ENCODE measurements around the gene ADARB1.

Gene ADARB1

GRCh38 chr21:45161038-45161945, 86.9 kb downstream of the ADARB1 start:
- H3K9ac ChIP-seq = no peak overlapping the region

DNA sequence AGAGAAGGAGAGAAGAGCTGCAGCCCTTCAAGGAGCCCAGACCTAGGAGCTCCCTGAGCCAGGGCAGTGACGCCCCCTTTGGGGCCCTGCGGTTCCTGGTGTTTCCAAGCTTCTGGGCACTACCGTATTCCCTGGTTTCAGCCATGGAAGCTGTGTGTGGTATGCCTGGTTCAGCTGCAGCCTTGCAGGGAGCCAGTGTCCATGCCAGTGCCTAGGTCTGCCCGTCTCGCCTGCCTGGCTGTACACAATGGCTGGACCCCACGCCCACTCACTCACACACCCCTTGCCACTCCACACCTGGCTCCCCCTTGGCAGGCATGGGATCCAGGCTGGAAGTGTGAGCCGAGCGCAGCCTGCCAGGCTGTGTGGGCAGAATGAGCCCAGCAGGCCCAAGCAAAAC, 87.7 kb downstream of the ADARB1 start:
- no peak overlapping the region for H3K4me2 ChIP-seq (ENCODE audit: low read length)
- no peaks in the 10 kb centered on the region for H3K9me3 ChIP-seq (ENCODE audit: control insufficient read depth, low read length)
- H3K4me1 ChIP-seq = no peaks in the 10 kb centered on the region
- no peak overlapping the region for H3K27ac ChIP-seq
- H3K27me3 ChIP-seq (ENCODE audit: control insufficient read depth, insufficient read depth, low read length) = no peaks in the 10 kb centered on the region
- H3K4me3 ChIP-seq (ENCODE audit: low read depth, low read length) = no peak overlapping the region
- H2AFZ ChIP-seq = no peak overlapping the region
- no peaks in the 10 kb centered on the region for H3K79me2 ChIP-seq
- H3K9ac ChIP-seq = no peak overlapping the region
- H3K36me3 ChIP-seq (ENCODE audit: control insufficient read depth, insufficient read depth, low read length) = no peaks in the 10 kb centered on the region
- TF ChIP-seq, protein P1, sequence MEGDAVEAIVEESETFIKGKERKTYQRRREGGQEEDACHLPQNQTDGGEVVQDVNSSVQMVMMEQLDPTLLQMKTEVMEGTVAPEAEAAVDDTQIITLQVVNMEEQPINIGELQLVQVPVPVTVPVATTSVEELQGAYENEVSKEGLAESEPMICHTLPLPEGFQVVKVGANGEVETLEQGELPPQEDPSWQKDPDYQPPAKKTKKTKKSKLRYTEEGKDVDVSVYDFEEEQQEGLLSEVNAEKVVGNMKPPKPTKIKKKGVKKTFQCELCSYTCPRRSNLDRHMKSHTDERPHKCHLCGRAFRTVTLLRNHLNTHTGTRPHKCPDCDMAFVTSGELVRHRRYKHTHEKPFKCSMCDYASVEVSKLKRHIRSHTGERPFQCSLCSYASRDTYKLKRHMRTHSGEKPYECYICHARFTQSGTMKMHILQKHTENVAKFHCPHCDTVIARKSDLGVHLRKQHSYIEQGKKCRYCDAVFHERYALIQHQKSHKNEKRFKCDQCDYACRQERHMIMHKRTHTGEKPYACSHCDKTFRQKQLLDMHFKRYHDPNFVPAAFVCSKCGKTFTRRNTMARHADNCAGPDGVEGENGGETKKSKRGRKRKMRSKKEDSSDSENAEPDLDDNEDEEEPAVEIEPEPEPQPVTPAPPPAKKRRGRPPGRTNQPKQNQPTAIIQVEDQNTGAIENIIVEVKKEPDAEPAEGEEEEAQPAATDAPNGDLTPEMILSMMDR (IDR thresholded peaks at IDR 0.05) = no peak

More at GRCh38 chr21:45161038-45161945, 86.9 kb downstream of the ADARB1 start:
- H3K27ac ChIP-seq = no peak overlapping the region
- H3K27me3 ChIP-seq (ENCODE audit: control insufficient read depth, insufficient read depth, low read length) = no peaks in the 10 kb centered on the region
- H3K36me3 ChIP-seq (ENCODE audit: control insufficient read depth, insufficient read depth, low read length) = no peaks in the 10 kb centered on the region
- H3K4me1 ChIP-seq = no peaks in the 10 kb centered on the region
- H3K79me2 ChIP-seq = no peaks in the 10 kb centered on the region
- H3K4me3 ChIP-seq (ENCODE audit: low read depth, low read length) = no peak overlapping the region
- H3K9me3 ChIP-seq (ENCODE audit: control insufficient read depth, low read length) = no peaks in the 10 kb centered on the region
- TF ChIP-seq, protein P1 (IDR thresholded peaks at IDR 0.05) = no peak
- H2AFZ ChIP-seq = no peak overlapping the region
- H3K4me2 ChIP-seq (ENCODE audit: low read length) = no peak overlapping the region

DNA sequence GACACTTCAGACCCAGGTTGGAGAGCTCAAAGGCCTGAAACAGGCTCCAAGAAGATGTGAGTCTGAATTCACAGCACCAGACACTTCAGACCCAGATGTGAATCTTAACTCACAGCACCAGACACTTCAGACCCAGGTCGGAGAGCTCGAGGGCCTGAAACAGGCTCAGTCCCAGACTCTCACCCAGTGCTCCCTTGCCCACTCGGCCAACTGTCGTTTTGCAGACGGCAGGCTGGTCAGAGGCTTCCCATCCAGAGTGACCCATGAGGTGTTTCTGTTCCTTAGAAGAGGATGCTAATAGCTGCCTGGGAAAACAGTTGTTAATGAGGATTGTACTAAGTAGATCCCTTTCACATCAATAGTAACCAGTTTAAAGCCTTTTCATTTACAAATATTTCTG, 88.4 kb downstream of the ADARB1 start:
- Histone ChIP-seq H3K27ac (no peak overlapping the region), H2AFZ (no peak overlapping the region), H3K4me1 (no peaks in the 10 kb centered on the region), H3K27me3 (ENCODE audit: control insufficient read depth, insufficient read depth, low read length) (no peaks in the 10 kb centered on the region), H3K36me3 (ENCODE audit: control insufficient read depth, insufficient read depth, low read length) (no peaks in the 10 kb centered on the region), H3K9me3 (ENCODE audit: control insufficient read depth, low read length) (no peaks in the 10 kb centered on the region), H3K9ac (no peak overlapping the region), H3K4me2 (ENCODE audit: low read length) (no peak overlapping the region), H3K79me2 (no peaks in the 10 kb centered on the region), H3K4me3 (ENCODE audit: low read depth, low read length) (no peak overlapping the region)
- TF ChIP-seq, protein P1 (IDR thresholded peaks at IDR 0.05) = no peak

- Histone ChIP-seq H3K27me3 (ENCODE audit: control insufficient read depth, insufficient read depth, low read length) (no peaks in the 10 kb centered on the region), H3K9me3 (ENCODE audit: control insufficient read depth, low read length) (no peaks in the 10 kb centered on the region), H3K4me3 (ENCODE audit: low read depth, low read length) (no peak overlapping the region), H3K4me2 (ENCODE audit: low read length) (no peak overlapping the region), H3K9ac (no peak overlapping the region), H2AFZ (no peak overlapping the region), H3K36me3 (ENCODE audit: control insufficient read depth, insufficient read depth, low read length) (no peaks in the 10 kb centered on the region), H3K4me1 (no peaks in the 10 kb centered on the region), H3K79me2 (no peaks in the 10 kb centered on the region), H3K27ac (no peak overlapping the region)
- TF ChIP-seq, protein P1 (IDR thresholded peaks at IDR 0.05) = no peak
These were observed 89.2 kb downstream of the ADARB1 start for GRCh38 chr21:45163413-45164123.
